ENCODE measurements around the gene GAGE10. TPM values are rescaled to one million over a fixed set of nuclear protein-coding genes. Genes with fewer than 3 reads are reported as not detected.
A peak's percentile ranks its signal among the peaks of the same experiment; 100 is the strongest.

Gene GAGE10
- total and polyA plus RNA-seq, 9 of the 15 experiments (the other 6 are each of a cell fraction or from before 2014, with no cell fraction given), result 0.80 to 3.1 (median 0.96) TPM; not detected in 4

GRCh38 chrX:49269010-49269766 is 34.3 kb upstream of the GAGE10 start (continued):
- TF ChIP-seq BCLAF1 (IDR thresholded peaks at IDR 0.05; ENCODE audit: borderline replicate concordance in 1 of 2, control insufficient read depth in 1 of 2, low read depth in 2 of 2, low read length in 1 of 2) (no peak), HMG20B (CRISPR knock-in tag; IDR thresholded peaks at IDR 0.05) (no peak), ZNF785 (CRISPR knock-in tag; IDR thresholded peaks at IDR 0.05) (no peak), ZNF518B (CRISPR knock-in tag; IDR thresholded peaks at IDR 0.05) (no peak), ZNF384 (IDR thresholded peaks at IDR 0.05; ENCODE audit: low read depth, low read length) (no peak), VEZF1 (CRISPR knock-in tag; IDR thresholded peaks at IDR 0.05) (no peak; the same call in 1 of the 2 replicates), ZBTB40 (IDR thresholded peaks at IDR 0.05) (no peak), ZBTB40 (CRISPR knock-in tag; IDR thresholded peaks at IDR 0.05) (no peak), TAF7 (tag; IDR thresholded peaks at IDR 0.05) (0 out of 2 replicates have a peak, but pooled peaks have one; percentile 49)
